GM21619 (cell line): ENCODE measurements around the gene NIT1.

Experiments
- ATAC-seq: cut with Tn5 transposase; IDR thresholded peaks from one replicate; pipeline ENCODE4 v1.9.1; 2021; ENCODE audit not compliant: unreplicated experiment

The NIT1 gene

DNA sequence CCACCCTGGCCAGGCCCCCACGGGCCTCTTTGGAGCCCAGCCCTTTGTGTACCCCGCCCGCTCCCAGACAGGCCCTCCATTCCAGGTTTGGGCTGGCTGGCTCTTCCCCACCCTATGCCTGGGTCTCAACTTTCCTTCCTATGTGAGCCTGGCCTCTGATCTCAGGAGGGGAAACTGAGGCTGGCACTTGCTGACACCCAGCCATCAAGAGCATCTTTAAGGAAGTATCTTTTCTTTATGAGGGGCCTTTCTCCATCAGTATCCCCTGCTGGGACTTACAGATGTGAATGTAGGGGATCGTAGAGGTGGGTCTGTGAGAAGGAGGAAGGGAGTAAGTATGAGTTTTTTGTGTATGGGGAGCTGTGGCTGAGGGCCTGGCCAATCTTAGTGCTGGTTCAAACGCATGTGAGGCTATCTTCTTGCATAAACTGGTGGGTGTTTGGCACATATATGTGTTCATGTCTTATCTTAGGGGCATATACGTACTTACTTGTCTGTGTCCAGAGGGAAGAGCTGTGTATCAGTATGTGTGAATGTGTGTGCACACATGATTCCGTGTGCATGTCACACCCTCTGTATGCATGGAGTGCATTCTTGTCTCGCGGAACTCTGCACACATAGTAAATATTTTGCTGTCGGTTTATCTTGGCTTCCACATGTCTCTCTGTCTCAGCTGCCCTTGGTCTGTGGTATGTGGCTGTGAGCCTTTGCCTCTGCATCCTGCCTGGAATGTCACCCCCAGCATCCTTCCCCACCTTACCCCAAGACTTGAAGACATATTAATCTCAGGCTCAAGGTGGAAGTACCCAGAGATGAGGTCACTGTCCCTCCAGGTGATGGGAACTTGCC is 33.9 kb upstream of the NIT1 start:
- ATAC-seq, result no peak

DNA sequence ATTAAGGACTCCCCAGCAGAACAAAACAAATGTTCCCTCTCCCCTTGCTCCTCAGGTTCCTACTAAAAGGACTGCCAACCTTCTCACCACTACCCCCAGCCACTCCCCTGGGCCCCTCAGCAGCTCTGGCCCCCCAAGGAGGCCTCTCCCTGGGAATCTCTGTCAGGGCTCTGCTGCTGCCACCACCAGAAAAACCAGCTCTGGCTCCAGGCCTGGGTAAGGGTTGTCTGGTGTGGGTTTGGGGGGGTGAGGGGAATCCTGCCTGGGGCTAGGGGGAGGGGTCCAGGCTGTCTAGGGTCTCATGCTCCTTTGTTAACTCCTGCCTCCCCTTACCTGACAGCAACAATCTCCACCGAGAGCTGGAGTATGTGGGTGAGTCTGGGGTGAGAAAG is 33.3 kb upstream of the NIT1 start:
- no peak for ATAC-seq

DNA sequence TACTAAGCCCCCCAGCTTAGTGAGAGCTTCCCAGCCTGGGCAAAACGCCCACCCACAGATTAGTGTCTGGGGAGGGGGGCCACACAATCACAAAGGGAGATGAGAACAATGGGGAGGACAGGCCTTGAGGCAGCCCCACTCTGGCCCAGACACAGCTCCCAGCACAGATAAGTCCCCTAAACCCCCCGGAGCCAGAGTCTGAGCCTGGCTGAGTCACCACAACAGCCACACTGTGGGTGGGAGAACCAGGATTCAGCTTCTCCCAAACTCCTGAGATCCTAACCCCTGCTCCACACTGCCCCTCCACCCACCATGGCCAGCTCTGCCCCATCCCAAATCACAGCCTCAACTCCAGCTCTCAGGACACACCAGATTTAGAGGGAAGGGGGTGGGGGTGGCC is 32.7 kb upstream of the NIT1 start:
- ATAC-seq, result no peak

DNA sequence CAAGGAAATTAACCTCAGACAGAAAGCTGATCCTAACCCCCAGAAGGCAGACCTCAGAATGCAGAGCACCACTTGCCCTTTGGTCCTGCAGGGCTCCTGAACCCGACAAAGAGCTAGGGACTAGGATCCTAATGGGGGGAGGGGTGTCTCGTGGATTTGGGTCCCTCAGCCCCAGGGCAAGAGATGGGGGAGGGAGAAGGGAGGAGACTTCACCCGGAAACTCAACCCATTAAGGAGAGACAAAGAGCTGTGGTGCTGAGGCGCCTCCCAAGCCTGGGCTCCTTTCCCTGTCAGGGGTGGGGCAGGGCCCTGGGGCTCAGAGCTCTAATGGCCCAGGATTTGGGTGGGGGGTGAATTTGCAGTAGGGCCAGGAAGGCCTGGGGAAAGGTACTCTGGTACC is 31.4 kb upstream of the NIT1 start:
- ATAC-seq, result no peak

DNA sequence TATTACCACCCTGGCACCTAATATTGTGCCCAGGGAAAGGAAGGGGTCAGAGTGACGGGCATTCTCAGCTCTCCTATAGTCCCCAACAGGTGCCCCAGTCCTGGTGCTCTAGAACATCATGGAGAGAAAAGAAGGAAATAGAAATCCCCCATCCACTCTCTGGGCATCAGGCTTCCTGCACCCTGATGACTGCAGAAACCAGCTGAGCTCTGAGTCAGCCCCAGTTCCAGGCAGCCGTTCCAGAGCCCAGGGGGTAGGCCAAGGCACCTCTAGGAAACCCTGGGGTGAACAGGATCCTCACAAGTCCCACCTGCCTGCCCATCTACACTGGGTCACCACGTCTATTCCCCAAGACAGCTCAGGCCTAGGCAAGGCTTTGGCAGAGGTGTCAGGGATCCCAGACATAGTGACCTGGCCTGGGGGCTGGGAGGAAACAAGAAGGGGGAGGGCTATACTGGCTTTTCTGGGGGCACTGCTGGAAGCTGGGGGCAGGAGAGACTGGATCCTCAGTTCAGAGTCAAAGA is 29.3 kb upstream of the NIT1 start:
- no peak for ATAC-seq

DNA sequence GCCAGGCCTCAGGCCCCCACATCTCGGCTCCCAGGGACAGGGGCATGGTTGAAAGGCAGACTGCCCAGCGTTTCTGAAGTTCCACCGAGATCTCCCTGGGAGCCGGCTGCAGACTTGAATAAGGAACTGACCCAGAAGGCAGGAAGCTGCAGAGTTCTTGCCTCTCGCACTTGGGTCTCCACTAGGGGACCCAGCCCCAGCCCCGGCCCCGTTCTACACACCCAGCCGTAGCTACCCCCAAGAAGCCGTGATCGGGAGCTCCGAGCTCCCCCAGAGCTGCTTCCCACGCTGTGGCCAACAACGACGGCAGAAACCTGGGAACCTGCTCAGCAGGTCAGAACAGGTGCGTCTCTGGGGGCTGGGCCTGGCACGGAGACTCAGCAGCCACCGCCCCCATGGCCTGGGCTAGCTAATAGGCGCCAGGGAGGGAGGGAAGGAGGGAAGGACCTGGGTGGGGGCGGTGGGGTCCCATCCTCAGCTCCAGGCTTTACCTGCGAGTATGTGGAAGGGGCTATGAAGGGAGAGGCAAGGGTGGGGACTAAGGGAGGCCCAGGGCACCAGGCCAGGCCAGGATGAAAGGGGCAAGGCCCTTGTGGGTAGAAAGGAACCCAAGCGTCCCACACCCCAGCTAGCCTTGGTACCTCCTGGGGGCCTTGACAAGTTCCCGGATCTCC is 28.5 kb upstream of the NIT1 start, which contains the start of gene NECTIN4:
Gene NECTIN4 (minus strand): TSS at position 308 of the 674 bp plus-strand sequence. CDS start 262 bp downstream, at position 46.
- no peak for ATAC-seq

DNA sequence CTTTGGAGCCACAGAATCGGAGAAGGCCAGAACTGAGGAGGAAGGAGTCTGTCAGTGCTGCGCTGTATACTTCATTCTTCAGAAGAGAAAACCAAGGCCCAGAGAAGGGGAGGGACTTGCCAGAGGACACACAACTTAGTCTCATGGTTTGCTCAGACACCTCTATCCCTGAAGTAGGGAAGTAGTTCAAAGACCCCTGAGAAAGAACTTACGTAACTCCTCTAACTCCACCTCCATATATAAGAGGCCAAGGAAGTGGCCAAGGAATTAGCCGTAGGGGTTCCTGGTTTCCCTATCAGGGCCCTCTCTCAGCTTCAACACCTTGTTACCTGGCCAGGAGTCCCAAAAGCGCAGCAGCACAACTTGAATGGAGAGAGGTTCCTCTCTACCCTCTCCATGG is 28.0 kb upstream of the NIT1 start:
- no peak for ATAC-seq

DNA sequence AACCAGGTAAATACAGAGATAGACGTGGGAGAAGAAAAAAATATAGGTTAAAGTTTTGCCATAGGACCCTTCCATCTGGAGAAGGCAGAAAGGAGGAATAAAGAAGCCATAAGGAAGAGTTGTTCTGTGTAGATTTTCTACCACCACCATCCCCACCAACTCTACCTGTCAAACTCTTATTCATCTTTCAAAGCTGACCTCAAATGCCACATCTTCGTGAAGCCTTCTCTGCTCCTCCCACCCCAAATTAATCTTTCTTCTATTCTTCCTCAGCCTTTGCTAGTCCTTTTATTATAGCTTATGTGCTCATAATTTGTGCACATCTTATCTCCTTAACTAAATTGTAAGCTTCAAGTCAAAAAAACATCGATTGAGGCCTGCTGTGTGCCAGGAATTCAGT is 27.3 kb upstream of the NIT1 start:
- ATAC-seq, result no peak

DNA sequence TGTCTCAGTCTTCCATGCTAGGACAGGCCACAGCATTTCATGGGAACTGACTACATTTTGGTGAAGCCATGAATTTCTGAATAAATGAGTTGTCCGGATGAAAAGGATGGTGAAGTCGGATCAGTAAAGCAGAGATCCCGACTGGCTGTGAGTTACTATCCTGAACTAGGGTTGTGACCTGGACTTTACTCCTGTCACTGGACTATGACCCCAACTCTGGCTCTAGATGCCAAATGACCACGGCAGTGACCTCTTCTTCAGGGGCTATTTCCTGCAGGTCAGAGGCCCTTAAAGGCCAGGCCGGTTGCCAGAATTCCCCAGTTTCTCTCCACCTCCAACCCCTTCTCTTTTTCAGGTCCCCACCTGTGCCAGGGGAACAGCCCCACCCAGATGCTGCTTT is 26.8 kb upstream of the NIT1 start:
- ATAC-seq, result no peak

DNA sequence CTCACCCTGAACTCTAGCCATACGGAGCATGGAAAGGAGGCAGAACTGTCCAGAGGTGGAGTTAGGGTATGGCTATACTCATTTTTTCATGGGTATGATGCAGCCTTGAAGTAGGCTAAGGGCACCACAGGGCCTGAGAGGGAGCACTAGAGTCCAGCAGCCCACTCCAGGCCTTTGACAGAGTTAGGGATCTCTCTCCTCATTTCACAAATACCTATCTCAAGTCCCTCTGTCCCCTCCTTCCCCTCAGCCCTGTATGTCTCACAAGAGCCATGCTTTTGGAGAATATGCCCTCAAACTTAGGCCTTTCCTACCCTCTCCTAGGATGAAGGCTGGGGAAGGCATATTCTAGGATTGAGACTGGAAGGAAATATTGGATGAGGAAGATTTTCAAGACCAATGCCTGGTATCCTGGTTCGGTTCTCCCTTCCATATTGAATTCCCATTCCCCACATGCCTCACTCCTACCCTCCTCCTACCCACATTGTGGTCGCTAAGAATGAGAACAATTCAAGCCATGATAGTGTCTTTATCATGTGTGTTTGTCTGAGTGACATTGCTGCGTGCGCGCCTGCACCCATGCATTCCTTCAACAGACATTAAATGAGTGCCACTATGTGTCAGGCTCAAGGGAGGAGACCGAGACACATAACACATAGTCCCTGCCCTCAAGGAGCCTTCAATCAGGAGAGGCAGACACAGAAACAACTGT is 26.0 kb upstream of the NIT1 start:
- ATAC-seq, result no peak

DNA sequence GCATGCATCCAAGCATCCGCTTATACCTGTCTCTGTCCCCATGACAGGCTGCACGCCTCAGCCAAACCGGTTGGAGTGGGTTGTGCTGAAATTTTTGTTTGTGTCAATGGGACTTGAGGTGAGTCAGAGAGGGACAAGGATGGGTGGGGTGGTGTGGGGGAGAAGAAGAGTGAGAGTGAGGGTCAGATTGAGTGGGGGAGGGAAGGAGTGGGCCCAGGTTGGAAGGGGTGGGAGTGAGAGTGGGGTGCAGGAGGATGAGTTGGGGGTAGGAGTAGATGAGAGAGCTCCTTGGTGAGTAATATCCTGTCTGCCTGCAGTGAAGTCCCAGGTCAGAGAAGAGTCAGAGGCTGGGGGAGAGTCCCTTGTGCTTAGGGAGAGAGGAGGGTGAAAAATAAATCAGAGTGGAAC is 25.3 kb upstream of the NIT1 start:
- ATAC-seq, result no peak

DNA sequence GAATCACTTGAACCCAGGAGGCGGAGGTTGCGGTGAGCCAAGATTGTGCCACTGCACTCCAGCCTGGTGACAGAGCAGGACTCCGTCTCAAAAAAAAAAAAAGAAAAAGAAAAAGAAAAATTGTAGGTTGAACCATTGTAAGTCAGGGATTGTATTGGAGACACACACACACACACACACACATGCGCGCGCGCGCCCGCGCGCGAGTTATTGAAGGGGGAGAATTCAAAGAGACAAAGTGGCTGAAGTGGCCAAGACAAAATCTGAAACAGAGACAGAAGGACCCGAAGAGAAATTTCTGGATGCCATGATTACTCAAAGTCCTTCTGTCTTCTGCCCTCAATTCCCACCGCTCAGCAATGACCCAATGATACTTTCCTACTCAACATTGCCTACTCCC is 23.4 kb upstream of the NIT1 start:
- no peak for ATAC-seq

DNA sequence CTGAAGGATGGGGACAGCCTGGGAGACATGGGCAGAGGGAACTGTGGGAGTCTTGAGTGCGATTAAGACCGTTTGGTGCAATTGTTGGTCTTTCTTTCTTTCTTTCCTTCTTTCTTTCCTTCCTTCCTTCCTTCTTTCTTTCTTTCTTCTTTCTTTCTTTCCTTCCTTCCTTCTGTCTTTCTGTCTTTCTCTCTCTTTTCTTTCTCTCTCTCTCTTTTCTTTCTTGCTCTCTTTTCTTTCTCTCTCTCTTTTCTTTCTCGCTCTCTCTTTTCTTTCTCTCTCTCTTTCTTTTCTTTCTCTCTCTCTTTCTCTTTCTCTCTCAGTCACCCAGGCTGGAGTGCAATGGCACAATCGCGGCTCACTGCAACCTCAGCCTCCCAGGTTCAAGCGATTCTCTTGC is 22.7 kb upstream of the NIT1 start:
- no peak for ATAC-seq

DNA sequence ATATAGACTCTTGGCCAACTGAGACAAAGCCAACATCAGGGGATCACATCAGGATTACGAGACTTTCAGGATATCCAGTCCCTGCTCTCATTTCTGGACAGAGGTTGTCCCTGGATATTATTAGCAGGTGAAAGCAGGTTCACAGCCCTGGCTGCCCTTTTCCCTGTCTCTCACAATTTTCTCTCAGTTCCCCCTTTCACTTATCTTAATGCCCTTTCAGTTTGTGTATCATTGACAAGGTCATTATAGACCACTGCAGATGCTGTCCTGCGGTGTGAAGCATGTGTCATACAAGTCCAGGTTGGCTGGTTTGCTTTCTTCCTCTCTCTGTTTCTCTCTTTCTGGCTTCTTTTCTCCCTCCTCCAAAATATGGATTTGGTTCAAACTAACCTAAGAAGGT is 21.9 kb upstream of the NIT1 start:
- ATAC-seq, result peak; percentile 42

DNA sequence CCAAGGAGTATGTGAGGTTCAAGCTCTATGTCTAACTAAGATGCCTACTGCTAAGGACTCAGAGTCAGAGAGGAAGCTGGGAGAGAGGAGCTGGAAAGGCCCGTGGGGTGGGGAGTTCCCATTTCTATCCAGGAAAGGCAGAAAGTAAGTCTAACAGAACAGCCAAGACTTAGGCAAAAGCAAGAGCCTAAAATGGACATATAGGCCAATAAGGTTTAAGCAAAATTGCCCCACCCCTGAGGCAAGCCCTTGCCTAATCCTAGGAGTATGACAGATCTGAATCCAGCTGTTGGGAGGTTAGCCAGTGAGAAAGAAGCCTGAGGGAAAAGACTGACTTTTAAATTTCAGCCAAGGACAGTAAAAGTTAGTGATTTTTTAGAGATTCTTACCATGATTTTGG is 21.4 kb upstream of the NIT1 start:
- no peak for ATAC-seq

DNA sequence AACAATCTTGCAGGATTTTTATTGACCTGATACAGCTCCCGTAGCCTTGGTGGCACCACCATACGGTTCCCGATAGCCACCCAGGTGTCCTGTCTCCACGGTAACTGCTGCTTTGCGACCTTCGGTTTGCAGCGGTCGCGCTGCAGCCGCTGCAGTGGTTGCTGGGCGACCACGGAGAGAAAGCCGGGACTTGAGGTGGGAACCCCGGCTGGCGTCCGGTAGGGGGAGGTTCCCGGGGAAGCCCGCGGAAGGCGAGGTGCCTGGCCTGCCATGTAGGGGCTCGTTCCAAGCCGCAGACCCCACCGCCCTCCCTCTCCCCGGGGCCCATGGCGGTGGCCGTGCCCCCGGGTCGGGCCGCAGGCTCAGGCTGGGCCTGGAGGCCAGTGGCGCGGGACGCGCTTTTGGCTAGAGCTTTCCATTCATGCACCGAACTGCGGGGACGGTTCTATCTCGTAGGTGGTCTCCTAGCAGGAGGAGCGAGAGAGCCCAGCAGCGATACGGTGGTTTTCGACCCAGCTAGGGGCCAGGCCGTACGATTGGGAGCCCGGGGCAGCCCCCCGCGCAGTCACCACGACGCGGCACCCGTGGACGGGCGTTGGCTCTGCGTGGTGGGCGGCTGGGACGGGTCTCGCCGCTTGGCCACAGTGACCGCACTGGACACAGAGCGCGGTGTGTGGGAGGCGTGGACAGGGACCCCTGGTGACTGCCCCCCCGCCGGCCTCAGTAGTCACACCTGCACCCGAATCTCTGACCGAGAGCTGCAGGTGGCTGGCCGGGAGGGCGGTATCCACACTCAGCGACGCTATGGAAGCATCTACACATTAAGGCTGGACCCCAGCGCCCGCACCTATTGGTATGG is 19.5 kb upstream of the NIT1 start, which contains the start of gene KLHDC9:
Gene KLHDC9 (plus strand): TSS at position 152 of the 859 bp plus-strand sequence. CDS start 175 bp downstream, at position 327.
- peak; percentile 70 for ATAC-seq

DNA sequence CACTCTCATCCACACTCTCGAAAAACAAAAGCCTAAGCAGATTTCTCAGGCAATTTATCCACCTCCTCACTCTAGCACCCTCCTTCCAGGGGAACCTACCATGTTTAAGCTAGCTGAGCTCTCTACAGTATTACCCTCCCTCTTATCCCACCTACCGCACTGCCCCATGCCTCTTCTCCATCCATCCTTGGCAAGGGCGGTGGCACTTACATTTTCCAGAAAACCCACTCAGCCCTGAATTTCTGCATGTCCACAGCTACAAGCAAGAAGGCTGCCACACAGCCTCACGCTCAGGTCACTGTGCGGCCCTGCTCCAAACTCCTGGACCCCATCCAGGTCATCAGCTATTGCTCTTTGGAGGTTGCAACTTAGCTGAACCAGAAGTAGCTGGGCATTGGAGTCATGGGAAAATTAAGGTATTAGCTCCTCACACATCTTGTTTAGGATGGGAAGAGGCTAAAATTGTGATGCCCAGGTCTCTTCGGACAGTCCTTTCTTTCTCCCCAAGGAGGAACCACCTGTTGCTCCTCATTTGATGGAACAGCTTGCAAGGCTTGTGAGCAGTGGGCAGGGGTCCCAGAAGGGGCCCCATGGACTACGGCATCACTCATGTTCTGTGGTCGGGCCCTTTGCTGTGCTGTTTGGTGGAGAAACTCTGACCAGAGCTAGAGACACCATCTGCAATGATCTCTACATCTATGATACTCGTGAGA is 18.7 kb upstream of the NIT1 start:
- ATAC-seq, result no peak

DNA sequence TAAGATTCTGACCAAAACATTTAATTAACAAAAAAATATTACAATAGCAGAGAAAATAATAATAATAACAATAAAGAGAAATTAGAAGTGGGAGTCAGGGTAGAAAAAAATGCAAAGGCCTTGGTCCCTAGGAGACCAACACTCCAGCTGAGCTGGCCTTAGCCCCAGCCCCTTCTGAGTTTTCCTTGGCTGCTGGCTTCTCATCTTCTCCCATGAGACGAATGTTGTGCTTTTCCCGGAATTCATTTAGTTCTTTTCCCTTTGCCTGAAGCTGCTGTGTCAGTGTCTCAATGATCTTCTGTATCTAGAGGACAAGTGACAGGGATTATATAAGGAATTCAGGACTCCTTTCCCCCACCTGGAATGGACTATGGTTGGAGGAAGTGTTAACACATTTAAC is 17.3 kb upstream of the NIT1 start:
- no peak for ATAC-seq

DNA sequence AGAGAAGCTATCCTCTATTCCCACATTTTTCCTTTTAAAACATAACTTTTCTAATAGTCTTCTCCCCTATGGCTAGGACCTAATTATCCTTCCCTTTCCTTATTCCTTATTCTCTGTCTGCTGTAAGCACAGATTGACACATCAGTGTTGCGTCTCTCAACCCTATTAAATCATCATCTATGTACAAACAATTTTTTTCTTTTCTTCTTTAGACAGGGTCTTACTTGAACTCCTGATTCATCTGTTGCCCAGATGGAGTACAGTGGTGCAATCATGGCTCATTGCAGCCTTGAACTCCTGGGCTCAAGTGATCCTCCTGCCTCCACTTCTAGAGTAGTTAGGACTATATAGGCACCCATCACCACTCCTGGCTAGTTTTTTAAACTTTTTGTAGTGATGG is 11.5 kb upstream of the NIT1 start:
- ATAC-seq, result no peak

DNA sequence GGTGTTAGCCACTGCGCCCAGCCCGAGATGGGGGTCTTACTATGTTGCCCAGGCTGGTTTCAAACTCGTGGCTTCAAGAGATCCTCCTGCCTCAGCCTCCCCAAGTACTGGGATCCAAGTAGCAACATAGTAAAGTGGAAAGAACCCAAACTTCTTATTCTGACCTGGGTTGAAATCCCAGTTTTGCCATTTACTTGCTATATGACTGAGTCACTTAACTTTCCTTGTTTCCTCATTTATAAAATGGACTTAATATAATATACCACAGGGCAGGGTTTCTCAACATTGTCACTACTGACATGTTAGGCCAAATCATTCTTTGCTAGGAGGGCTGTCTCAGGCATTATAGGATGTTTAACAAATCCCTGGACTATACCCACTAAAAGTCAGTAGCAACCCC is 6.8 kb upstream of the NIT1 start:
- no peak for ATAC-seq
